Measurements from ENCODE around the gene AP1M2.
A peak's percentile ranks its signal among the peaks of the same experiment; 100 is the strongest.
"Not testable (repeated sequence)": the region's sequence is repeated elsewhere in the genome, so short reads cannot be mapped to it uniquely, and the experiment has no call there.

AP1M2 gene

GRCh38 chr19:10533646-10534386 is 53.3 kb downstream of the AP1M2 start:
- peak; percentile 86 for DNase-seq

DNA sequence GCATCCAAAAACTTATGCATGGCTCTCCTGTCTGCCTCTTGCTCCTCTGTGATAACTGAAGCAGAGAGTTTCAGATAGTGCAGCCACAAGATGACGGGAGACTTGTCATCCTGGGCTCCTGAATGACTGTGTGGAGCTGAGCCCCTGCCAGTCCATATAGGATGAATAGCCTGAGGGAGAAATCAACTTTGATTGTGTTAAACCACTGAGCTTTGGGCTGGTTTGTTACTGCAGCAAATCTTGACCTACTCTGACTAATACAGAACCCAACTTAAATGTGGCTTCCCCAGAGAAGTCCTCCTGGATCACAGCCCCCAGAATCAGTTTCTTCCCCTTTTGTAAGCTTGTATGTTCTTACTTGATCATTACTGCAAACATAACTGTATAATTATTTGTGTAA is 54.7 kb downstream of the AP1M2 start:
- no peak for DNase-seq

DNA sequence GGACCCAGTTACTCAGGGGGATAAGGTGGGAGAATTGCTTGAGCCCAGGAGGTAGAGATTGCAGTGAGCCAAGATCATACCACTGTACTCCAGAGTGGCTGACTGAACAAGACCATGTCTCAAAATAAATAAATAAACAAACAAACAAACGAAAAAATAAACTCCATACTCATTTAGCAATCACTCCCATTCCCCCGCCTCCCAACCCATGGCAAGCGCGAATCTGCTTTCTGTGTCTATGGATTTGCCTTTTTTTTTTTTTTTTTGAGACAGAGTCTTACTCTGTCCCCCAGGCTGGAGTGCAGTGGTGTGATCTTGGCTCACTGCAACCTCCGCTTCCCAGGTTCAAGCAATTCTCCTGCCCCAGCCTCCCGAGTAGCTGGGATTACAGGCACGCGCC is 60.2 kb downstream of the AP1M2 start:
- DNase-seq: not testable (repeated sequence)

DNA sequence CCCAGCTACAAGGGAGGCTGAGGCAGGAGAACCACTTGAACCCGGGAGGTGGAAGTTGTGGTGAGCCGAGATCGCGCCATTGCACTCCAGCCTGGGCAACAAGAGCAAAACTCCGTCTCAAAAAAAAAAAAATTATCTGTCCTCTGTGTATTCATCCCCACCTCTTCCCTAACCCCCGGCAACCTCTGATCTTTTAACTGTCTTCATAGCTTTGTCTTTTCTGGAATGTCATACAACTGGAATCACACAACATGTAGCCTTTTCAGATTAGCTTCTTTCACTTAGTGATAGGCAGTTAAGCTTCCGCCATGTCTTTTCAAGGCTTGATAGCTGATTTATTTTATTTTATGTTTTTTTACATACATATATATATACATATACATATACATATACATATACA is 61.5 kb downstream of the AP1M2 start:
- DNase-seq: no peak

DNA sequence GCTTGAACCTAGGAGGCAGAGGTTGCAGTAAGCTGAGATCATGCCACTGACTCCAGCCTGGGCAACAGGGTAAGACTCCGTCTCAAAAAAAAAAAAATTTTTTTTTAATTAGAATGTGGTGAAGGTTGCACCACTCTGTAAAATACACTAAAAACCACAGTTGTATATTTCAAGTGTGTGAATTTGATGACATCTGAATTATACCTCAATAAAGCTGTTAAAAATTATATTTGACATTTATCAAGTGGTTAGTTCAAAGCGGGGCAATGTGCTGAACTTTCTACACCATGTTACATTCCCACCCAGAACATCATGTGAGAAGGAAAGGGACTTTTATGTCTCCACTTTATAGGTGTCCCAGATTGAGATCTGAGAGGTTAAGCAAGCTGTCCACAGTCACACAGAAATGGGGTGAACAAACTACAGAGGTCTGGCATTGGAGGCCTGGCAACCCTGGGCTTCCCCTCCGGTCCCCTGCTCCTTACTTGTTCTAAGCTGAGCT is 63.9 kb downstream of the AP1M2 start:
- no peak for DNase-seq
